A549 treated with AZD2906 at 1 μM for 4 hours (cell line): ENCODE results near the gene IBA57. TPM values are rescaled to one million over a fixed set of nuclear protein-coding genes. Genes with fewer than 3 reads are reported as not detected.

ENCODE experiments used
- total RNA-seq: library from RNA; stranded (reverse); fragments of 200-300 nt; extraction: Qiagen RNA extraction; gene quantifications from 5 replicates; pipeline ENCODE4 v1.2.3, GENCODE V29; 2022

The IBA57 gene
- 3.1 to 7.3 TPM (median 5.9 TPM) in 5 replicates for total RNA-seq

GRCh38 chr1:228165372-228166169 is at the start of gene IBA57:
TSS of gene IBA57 (plus strand) at chr1:228165804. CDS start at chr1:228165817, 13 bp downstream.

GRCh38 chr1:228139931-228140723 is 25.5 kb upstream of the IBA57 start, which contains the start of gene GUK1:
TSS of gene GUK1 (plus strand) at chr1:228140279. CDS start at chr1:228140303, 24 bp downstream.

GRCh38 chr1:228149406-228150119 is 16.0 kb upstream of the IBA57 start, which contains the start of gene GJC2:
TSS of gene GJC2 (plus strand) at chr1:228149930. CDS start at chr1:228157759, 7,829 bp downstream.

GRCh38 chr1:228207851-228208821 is 42.5 kb downstream of the IBA57 start, which contains the start of gene OBSCN:
TSS of gene OBSCN (plus strand) at chr1:228208044. CDS start at chr1:228211784, 3,740 bp downstream.

Other genes with a start within 250 kb of the IBA57 start
- 6.0 to 7.9 TPM (median 6.9 TPM) in 5 replicates for gene WNT9A, start 217.9 kb upstream of the IBA57 start, total RNA-seq
- gene WNT3A, start 158.8 kb upstream of the IBA57 start, total RNA-seq: 0.05 TPM in 2 of 5 replicates, not detected in the others
- gene ARF1, start 83.1 kb upstream of the IBA57 start, total RNA-seq: 403 to 452 TPM (median 450 TPM) in 5 replicates
- 28.2 to 39.9 TPM (median 38.8 TPM) in 5 replicates for gene C1orf35, start 62.5 kb upstream of the IBA57 start, total RNA-seq
- 58.1 to 87.8 TPM (median 86.7 TPM) in 5 replicates for gene MRPL55, start 56.5 kb upstream of the IBA57 start, total RNA-seq
- gene GUK1, start 25.5 kb upstream of the IBA57 start, total RNA-seq: 122 to 161 TPM (median 151 TPM) in 5 replicates
- 0.34 to 0.54 TPM (median 0.46 TPM) in 5 replicates for gene GJC2, start 15.9 kb upstream of the IBA57 start, total RNA-seq
- gene OBSCN, start 42.2 kb downstream of the IBA57 start, total RNA-seq: 2.9 to 6.1 TPM (median 4.1 TPM) in 5 replicates
- 26.7 to 34.5 TPM (median 33.2 TPM) in 5 replicates for gene TRIM11, start 241.0 kb downstream of the IBA57 start, total RNA-seq